Measurements from ENCODE around the gene SEMA4D.
A peak's percentile ranks its signal among the peaks of the same experiment; 100 is the strongest.

Gene SEMA4D

DNA sequence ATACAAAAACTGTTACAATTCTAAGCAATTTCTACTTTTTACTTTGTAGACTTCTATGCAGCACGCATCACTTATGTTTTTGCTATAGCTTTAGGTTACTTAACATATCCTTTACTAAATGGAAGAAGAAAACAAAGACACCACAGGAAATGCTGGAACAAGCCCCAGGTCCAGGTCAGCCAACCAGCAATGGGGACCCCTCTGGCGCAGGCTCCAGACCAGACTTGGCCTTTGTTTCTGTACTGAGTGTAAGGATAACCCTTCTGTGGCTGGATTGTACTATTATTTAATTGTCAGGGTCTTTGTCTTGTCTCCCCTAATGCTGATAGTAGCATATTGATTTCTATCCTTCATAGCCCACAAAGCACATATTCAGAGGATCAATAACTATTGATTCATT lies 4.2 kb downstream of the SEMA4D start:
- H3K27ac Mint-ChIP-seq: peak overlapping the region in 2 of 3 experiments; percentile 18 to 90
- H3K9me3 Mint-ChIP-seq: peaks cover 2% of the 10 kb centered on the region
- H3K4me1 Mint-ChIP-seq: peaks cover 35% of the 10 kb centered on the region
- H3K27me3 Mint-ChIP-seq (ENCODE audit: low read depth): no peaks in the 10 kb centered on the region
- TF ChIP-seq, protein P1, sequence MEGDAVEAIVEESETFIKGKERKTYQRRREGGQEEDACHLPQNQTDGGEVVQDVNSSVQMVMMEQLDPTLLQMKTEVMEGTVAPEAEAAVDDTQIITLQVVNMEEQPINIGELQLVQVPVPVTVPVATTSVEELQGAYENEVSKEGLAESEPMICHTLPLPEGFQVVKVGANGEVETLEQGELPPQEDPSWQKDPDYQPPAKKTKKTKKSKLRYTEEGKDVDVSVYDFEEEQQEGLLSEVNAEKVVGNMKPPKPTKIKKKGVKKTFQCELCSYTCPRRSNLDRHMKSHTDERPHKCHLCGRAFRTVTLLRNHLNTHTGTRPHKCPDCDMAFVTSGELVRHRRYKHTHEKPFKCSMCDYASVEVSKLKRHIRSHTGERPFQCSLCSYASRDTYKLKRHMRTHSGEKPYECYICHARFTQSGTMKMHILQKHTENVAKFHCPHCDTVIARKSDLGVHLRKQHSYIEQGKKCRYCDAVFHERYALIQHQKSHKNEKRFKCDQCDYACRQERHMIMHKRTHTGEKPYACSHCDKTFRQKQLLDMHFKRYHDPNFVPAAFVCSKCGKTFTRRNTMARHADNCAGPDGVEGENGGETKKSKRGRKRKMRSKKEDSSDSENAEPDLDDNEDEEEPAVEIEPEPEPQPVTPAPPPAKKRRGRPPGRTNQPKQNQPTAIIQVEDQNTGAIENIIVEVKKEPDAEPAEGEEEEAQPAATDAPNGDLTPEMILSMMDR (IDR thresholded peaks at IDR 0.05; ENCODE audit: unreplicated experiment in 3 of 3): no peak
- peak overlapping the region in 1 of 3 experiments; percentile 8 for H3K4me3 Mint-ChIP-seq
- peaks cover 3% of the 10 kb centered on the region for H3K36me3 Mint-ChIP-seq (ENCODE audit: low read depth)

DNA sequence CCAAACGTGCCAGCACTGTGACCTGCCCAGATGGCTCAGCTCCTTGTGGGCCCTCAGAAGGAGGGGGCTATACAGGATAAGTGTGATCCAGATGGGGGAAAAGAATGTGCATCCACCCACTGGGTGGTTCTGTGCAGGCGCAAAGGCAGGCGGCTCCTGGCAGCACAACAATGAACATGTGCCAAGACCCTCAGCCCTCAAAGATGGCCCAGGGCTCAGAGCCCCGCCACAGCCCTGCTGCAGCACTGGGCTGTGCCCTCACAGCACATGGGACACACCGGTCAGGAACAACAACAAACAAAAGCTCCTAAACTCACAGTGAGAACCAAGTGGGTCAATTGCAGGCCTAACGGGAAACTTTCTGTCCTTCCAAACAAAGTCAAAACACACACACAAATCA lies 4.7 kb downstream of the SEMA4D start:
- Mint-ChIP-seq H3K4me3 (peak overlapping the region in 1 of 3 experiments; percentile 8), H3K27me3 (ENCODE audit: low read depth) (no peaks in the 10 kb centered on the region), H3K4me1 (peaks cover 36% of the 10 kb centered on the region), H3K36me3 (ENCODE audit: low read depth) (peaks cover 3% of the 10 kb centered on the region), H3K9me3 (peaks cover 2% of the 10 kb centered on the region), H3K27ac (peak overlapping the region in 2 of 3 experiments; percentile 18 to 90)
- TF ChIP-seq, protein P1 (IDR thresholded peaks at IDR 0.05; ENCODE audit: unreplicated experiment in 3 of 3): no peak

DNA sequence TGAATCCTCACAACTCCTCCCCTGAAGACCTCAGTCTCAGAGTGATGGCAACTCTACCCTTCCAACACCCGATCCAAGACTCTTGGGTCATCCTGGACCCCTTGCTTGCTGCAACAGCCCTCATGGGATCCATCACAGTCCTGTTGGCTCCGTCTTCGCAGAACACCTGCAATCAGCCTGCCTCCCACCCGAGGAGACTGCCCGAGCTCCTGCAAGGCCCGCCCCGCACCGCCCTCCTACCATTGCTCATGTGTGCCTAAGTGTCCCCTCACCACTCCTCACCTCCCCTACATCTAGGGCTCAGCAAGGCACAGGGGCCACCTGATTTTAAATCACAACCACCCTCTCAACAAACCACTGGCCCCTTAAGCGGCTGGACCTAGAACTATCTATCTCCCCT lies 5.3 kb downstream of the SEMA4D start:
- TF ChIP-seq, protein P1 (IDR thresholded peaks at IDR 0.05; ENCODE audit: unreplicated experiment in 3 of 3): no peak
- H3K4me1 Mint-ChIP-seq: peaks cover 41% of the 10 kb centered on the region
- H3K27ac Mint-ChIP-seq: no peak overlapping the region
- peaks cover 3% of the 10 kb centered on the region for H3K36me3 Mint-ChIP-seq (ENCODE audit: low read depth)
- H3K9me3 Mint-ChIP-seq: peaks cover 2% of the 10 kb centered on the region
- no peaks in the 10 kb centered on the region for H3K27me3 Mint-ChIP-seq (ENCODE audit: low read depth)
- H3K4me3 Mint-ChIP-seq: no peak overlapping the region

DNA sequence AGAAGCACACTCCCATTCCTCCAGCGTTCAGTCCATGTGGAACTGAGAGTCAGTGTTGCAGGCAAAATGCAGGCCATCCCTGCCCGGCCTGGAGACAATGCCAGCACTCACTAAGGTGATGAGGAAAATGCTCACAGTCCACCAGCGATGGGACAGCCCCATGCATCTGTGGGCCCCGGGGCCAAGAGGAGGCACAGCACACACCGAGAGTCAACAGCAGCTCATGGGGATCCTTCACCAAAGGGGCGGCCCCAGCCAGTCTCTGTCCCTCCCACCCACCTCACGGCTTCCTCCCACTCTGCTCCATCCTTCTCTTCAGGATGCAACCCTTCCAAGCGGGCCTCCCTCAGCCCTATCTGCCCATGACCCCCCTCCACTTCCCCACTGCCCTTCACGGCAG lies 6.2 kb downstream of the SEMA4D start:
- TF ChIP-seq, protein P1 (IDR thresholded peaks at IDR 0.05; ENCODE audit: unreplicated experiment in 3 of 3): no peak
- H3K27ac Mint-ChIP-seq: no peak overlapping the region
- no peaks in the 10 kb centered on the region for H3K27me3 Mint-ChIP-seq (ENCODE audit: low read depth)
- no peak overlapping the region for H3K4me3 Mint-ChIP-seq
- H3K36me3 Mint-ChIP-seq (ENCODE audit: low read depth): peaks cover 3% of the 10 kb centered on the region
- H3K9me3 Mint-ChIP-seq: peaks cover 2% of the 10 kb centered on the region
- H3K4me1 Mint-ChIP-seq: peaks cover 35% of the 10 kb centered on the region

DNA sequence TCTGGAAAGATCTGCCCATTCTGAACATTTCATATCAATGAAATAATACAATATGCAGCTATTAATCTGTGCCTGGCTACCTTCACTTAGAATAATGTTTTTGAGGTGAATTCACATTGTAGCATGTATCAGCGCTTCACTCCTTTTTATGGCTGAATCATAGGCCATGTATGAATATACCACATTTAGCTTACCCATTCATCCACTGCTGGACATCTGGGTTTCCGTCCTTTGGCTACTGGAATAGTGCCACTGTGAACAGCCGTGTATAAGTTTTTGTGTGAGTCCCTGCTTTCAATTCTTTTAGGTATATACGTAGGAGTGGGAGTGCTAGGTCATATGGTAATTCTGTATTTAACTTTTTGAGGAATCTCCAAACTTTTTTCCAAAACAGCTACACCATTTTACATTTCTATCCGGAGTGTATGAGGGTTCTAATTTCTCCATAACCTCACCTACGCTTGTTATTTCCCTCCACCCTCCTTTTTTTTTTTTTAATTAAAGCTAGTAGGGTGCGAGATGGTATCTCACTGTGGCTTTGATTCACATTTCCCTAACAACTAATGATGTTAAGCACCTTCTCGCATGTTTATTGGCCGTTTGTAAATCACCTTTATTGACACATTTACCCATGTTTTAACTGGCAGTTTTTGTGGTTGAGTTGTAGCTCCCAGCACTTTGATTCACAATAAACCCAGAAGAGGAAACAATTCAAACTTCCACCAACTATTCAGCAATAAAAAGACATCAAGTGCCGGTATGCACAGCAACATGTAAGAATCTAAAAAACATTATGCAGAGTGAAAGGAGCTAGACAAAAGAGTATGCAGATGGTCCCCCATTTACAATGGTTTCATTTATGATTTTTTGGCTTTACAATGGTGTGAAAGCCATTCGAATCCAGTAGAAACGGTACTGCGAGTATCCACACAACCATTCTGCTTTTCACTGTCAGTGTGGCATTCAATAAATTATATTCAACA lies 8.1 kb downstream of the SEMA4D start:
- no peaks in the 10 kb centered on the region for H3K27me3 Mint-ChIP-seq (ENCODE audit: low read depth)
- peaks cover 35% of the 10 kb centered on the region for H3K4me1 Mint-ChIP-seq
- TF ChIP-seq, protein P1 (IDR thresholded peaks at IDR 0.05; ENCODE audit: unreplicated experiment in 3 of 3): no peak
- H3K4me3 Mint-ChIP-seq: no peak overlapping the region
- H3K27ac Mint-ChIP-seq: peak overlapping the region; percentile 9 to 67 (median 49)
- peaks cover 3% of the 10 kb centered on the region for H3K36me3 Mint-ChIP-seq (ENCODE audit: low read depth)
- H3K9me3 Mint-ChIP-seq: peaks cover 7% of the 10 kb centered on the region
